ENCODE measurements around the gene KRTAP26-1.

GRCh38 chr21:30271611-30272010 lies 48.5 kb downstream of the KRTAP26-1 start:
- TF ChIP-seq, protein P1, sequence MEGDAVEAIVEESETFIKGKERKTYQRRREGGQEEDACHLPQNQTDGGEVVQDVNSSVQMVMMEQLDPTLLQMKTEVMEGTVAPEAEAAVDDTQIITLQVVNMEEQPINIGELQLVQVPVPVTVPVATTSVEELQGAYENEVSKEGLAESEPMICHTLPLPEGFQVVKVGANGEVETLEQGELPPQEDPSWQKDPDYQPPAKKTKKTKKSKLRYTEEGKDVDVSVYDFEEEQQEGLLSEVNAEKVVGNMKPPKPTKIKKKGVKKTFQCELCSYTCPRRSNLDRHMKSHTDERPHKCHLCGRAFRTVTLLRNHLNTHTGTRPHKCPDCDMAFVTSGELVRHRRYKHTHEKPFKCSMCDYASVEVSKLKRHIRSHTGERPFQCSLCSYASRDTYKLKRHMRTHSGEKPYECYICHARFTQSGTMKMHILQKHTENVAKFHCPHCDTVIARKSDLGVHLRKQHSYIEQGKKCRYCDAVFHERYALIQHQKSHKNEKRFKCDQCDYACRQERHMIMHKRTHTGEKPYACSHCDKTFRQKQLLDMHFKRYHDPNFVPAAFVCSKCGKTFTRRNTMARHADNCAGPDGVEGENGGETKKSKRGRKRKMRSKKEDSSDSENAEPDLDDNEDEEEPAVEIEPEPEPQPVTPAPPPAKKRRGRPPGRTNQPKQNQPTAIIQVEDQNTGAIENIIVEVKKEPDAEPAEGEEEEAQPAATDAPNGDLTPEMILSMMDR (IDR thresholded peaks at IDR 0.05; ENCODE audit: poor library complexity), result no peak
- TF ChIP-seq EZH2 (IDR thresholded peaks at IDR 0.05; ENCODE audit: borderline replicate concordance), result no peak

Data from hepatocyte (in vitro differentiated cells).